Epithelial cell of esophagus (primary cell): ENCODE measurements around the gene MTNR1B.

Experiments used
- DNase-seq: peaks from one replicate; pipeline ENCODE4 v3.0.0; 2010; ENCODE audit warnings: low read depth
- H3K4me3 ChIP-seq: 2 replicates; pipeline ENCODE4 v1.5.1; 2011; ENCODE audit warnings: mild to moderate bottlenecking, low read length, control low read depth
- CTCF ChIP-seq: IDR thresholded peaks from 2 replicates; pipeline ENCODE4 v1.5.1; 2011; ENCODE audit warnings: low read depth, mild to moderate bottlenecking, low read length, control low read depth, inconsistent platforms; ENCODE audit not compliant: insufficient read depth; ENCODE audit errors: missing control alignments

MTNR1B gene

GRCh38 chr11:93013646-93014045, 44.2 kb downstream of the MTNR1B start:
- TF ChIP-seq CTCF = no peak
- H3K4me3 ChIP-seq = no peak overlapping the region
- DNase-seq = no peak

DNA sequence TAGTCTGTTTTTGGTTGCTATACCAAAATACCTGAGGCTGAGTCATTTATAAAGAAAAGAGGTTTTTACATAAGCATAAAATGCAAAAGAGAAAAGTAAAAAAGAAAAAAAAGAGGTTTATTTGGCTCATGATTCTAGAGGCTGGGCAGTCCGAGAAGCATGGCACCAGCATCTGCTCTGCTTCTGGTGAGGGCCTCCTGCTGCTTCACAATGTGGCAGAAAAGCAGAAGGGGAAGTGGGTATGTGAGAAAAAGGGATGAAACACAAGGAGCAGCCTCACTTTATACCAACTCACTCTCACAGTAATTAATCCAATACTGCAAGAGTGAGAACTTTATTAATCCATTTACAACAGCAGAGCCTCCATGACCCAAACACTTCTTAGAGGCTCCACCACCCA, 47.1 kb downstream of the MTNR1B start:
- H3K4me3 ChIP-seq = no peak overlapping the region
- TF ChIP-seq CTCF = no peak
- no peak for DNase-seq

GRCh38 chr11:93017821-93018690, 48.6 kb downstream of the MTNR1B start:
- peak; percentile 71 for DNase-seq

GRCh38 chr11:93020248-93021046, 51.0 kb downstream of the MTNR1B start:
- DNase-seq = peak; percentile 97

More at GRCh38 chr11:93017821-93018690, 48.6 kb downstream of the MTNR1B start:
- peak; percentile 8 for TF ChIP-seq CTCF
- no peak overlapping the region for H3K4me3 ChIP-seq

GRCh38 chr11:93024369-93024768, 54.9 kb downstream of the MTNR1B start:
- no peak for TF ChIP-seq CTCF
- no peak for DNase-seq
- H3K4me3 ChIP-seq = no peak overlapping the region

More at GRCh38 chr11:93020248-93021046, 51.0 kb downstream of the MTNR1B start:
- no peak for TF ChIP-seq CTCF
- H3K4me3 ChIP-seq = no peak overlapping the region

DNA sequence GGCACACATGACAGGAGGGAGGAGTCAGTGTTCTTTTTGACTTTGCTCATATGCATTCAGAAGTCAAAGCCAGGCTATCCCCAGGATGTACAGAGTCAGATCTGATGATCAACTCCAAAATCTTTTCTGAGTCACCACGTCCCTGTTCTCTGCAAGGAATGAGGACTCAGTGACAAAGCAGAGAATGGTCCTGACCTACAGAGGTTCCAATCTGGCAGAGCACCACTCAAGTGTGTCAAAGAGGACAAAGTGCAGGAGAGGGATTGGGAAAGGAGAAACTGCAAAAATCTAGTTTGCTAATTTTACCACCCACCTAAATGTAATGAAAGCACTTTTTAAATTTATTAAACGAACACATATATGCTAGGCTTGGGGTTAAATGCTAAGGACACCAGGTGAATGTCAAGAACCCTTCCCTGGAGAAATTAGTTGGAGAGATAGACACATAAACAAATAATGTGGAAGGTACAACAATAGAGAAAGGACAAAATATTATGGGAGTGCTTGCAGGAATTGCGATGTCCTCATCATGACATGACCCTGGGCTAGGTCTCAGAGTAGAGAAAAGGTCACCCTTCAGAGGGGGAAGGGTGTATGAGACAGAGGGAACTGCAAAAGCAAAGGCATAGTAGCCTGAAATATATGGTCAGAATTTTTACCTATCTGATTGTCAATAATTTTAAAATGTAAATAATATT, 56.3 kb downstream of the MTNR1B start:
- H3K4me3 ChIP-seq = no peak overlapping the region
- no peak for DNase-seq
- no peak for TF ChIP-seq CTCF
